Measurements from ENCODE around the gene TMPRSS4.

- TF ChIP-seq, protein P1, sequence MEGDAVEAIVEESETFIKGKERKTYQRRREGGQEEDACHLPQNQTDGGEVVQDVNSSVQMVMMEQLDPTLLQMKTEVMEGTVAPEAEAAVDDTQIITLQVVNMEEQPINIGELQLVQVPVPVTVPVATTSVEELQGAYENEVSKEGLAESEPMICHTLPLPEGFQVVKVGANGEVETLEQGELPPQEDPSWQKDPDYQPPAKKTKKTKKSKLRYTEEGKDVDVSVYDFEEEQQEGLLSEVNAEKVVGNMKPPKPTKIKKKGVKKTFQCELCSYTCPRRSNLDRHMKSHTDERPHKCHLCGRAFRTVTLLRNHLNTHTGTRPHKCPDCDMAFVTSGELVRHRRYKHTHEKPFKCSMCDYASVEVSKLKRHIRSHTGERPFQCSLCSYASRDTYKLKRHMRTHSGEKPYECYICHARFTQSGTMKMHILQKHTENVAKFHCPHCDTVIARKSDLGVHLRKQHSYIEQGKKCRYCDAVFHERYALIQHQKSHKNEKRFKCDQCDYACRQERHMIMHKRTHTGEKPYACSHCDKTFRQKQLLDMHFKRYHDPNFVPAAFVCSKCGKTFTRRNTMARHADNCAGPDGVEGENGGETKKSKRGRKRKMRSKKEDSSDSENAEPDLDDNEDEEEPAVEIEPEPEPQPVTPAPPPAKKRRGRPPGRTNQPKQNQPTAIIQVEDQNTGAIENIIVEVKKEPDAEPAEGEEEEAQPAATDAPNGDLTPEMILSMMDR (IDR thresholded peaks at IDR 0.05; ENCODE audit: low read length) = no peak
- TF ChIP-seq EZH2phosphoT487 (IDR thresholded peaks at IDR 0.05; ENCODE audit: low read length) = no peak
- no peak for TF ChIP-seq EZH2 (optimal IDR thresholded peaks at IDR 0.05; ENCODE audit: low read depth, low read length)
These were observed 72.0 kb downstream of the TMPRSS4 start for GRCh38 chr11:118148856-118149255.
